OCI-LY1 (cell line): ENCODE data around the gene ESR2.

Experiments used
- CTCF ChIP-seq: fragments of 200-600 bp; sonication (generic), shearing (Covaris generic); IDR thresholded peaks from 2 replicates; pipeline ENCODE4 v1.5.1; 2017; ENCODE audit warnings: mild to moderate bottlenecking, antibody characterized with exemption, low read length, moderate library complexity, mixed read lengths
- EZH2 ChIP-seq: fragments of 200-600 bp; sonication (generic), shearing (Covaris generic); IDR thresholded peaks from 2 replicates; pipeline ENCODE4 v1.8.0; 2017; ENCODE audit warnings: borderline replicate concordance, mixed run types, mild to moderate bottlenecking, antibody characterized with exemption, low read length, moderate library complexity, mixed read lengths

GRCh38 chr14:64272019-64272418, 22.2 kb downstream of the ESR2 start:
- TF ChIP-seq EZH2, result no peak
- no peak for TF ChIP-seq CTCF
